Colonic mucosa (tissue), 4 donors: Measurements from ENCODE around the gene MRPS27. TPM values are rescaled to one million over a fixed set of nuclear protein-coding genes. Genes with fewer than 3 reads are reported as not detected.

Source experiments
- DNase-seq: peaks from one replicate; pipeline ENCODE4 v3.0.0-alpha.2; 2020
- H3K27ac ChIP-seq: fragments of 200-600 bp; one replicate; pipeline ENCODE4 v1.8.0; 2021
- H3K27me3 ChIP-seq: fragments of 200-600 bp; one replicate; pipeline ENCODE4 v1.8.0; 2021
- H3K36me3 ChIP-seq: fragments of 200-600 bp; one replicate; pipeline ENCODE4 v1.8.0; 2021
- H3K4me1 ChIP-seq: fragments of 200-600 bp; one replicate; pipeline ENCODE4 v1.8.0; 2021; ENCODE audit warnings: mild to moderate bottlenecking
- H3K4me3 ChIP-seq: fragments of 200-600 bp; one replicate; pipeline ENCODE4 v1.8.0; 2021
- H3K9ac ChIP-seq, 2 donors: one replicate each; pipeline ENCODE4 v1.7.0; 2013; ENCODE audit warnings: control low read depth in 2 of 2, low read depth in 2 of 2, low read length in 2 of 2
- H3K9me3 ChIP-seq: fragments of 200-600 bp; one replicate; pipeline ENCODE4 v1.8.0; 2021
- CTCF ChIP-seq: fragments of 200-600 bp; IDR thresholded peaks from one replicate; pipeline ENCODE4 v1.8.0; 2022; ENCODE audit warnings: antibody characterized with exemption, mild to moderate bottlenecking
- intact Hi-C: fragments of 100-400 bp; cut with DNase I; formaldehyde crosslinking; loops from one replicate; pipeline ENCODE4 v1.14.1; 2022
- total RNA-seq, 2 donors: library from RNA; stranded (reverse); fragmentation: NEBNext Ultra II Directional in 1 of 2; extraction: Animal tissue kit (Norgen Biotek cat#: 25700) in 1 of 2; gene quantifications; one replicate each; pipeline ENCODE4 v1.2.1, GENCODE V29; 2021
- donor health status: healthy.
- donor health status: DM: no; HTN: no; CAD: no.
- donor health status: DM: no; HTN: no; CAD: no.

The MRPS27 gene
- total RNA-seq, 2 donors from 2014 or later: 46.3 to 56.6 TPM

GRCh38 chr5:72241346-72242003, 78.6 kb downstream of the MRPS27 start:
- Histone ChIP-seq H3K9ac (no peak overlapping the region), H3K4me1 (no peaks in the 10 kb centered on the region), H3K9me3 (no peaks in the 10 kb centered on the region), H3K27ac (no peak overlapping the region), H3K4me3 (no peak overlapping the region), H3K27me3 (no peaks in the 10 kb centered on the region), H3K36me3 (no peaks in the 10 kb centered on the region)
- DNase-seq: no peak
- intact Hi-C loops: no loop called here
- TF ChIP-seq CTCF: no peak

GRCh38 chr5:72238712-72239445, 81.2 kb downstream of the MRPS27 start:
- TF ChIP-seq CTCF: no peak
- DNase-seq: no peak
- Histone ChIP-seq H3K4me1 (no peaks in the 10 kb centered on the region), H3K36me3 (no peaks in the 10 kb centered on the region), H3K27ac (no peak overlapping the region), H3K9ac (no peak overlapping the region), H3K27me3 (no peaks in the 10 kb centered on the region), H3K4me3 (no peak overlapping the region), H3K9me3 (no peaks in the 10 kb centered on the region)
- intact Hi-C loops: no loop called here

- H3K27ac ChIP-seq: no peak overlapping the region
- no peaks in the 10 kb centered on the region for H3K4me1 ChIP-seq
- H3K36me3 ChIP-seq: no peaks in the 10 kb centered on the region
- H3K9me3 ChIP-seq: no peaks in the 10 kb centered on the region
- no peak for TF ChIP-seq CTCF
- H3K9ac ChIP-seq: no peak overlapping the region
- no peak overlapping the region for H3K4me3 ChIP-seq
- no peaks in the 10 kb centered on the region for H3K27me3 ChIP-seq
- DNase-seq: no peak
- intact Hi-C loops: no loop called here
Measured at GRCh38 chr5:72237879-72238278, 82.2 kb downstream of the MRPS27 start.

GRCh38 chr5:72237415-72237814, 82.6 kb downstream of the MRPS27 start:
- Histone ChIP-seq H3K27ac (no peak overlapping the region), H3K4me3 (no peak overlapping the region), H3K36me3 (no peaks in the 10 kb centered on the region), H3K9me3 (no peaks in the 10 kb centered on the region), H3K9ac (no peak overlapping the region), H3K27me3 (no peaks in the 10 kb centered on the region), H3K4me1 (no peaks in the 10 kb centered on the region)
- no peak for TF ChIP-seq CTCF
- DNase-seq: no peak
- intact Hi-C loops: no loop called here

- no peak for DNase-seq
- no peaks in the 10 kb centered on the region for H3K4me1 ChIP-seq
- no peak overlapping the region for H3K27ac ChIP-seq
- TF ChIP-seq CTCF: no peak
- intact Hi-C loops: no loop called here
- no peak overlapping the region for H3K4me3 ChIP-seq
- H3K36me3 ChIP-seq: no peaks in the 10 kb centered on the region
- H3K9me3 ChIP-seq: no peaks in the 10 kb centered on the region
- H3K27me3 ChIP-seq: no peaks in the 10 kb centered on the region
- no peak overlapping the region for H3K9ac ChIP-seq
Measured at GRCh38 chr5:72235725-72236124, 84.3 kb downstream of the MRPS27 start.
